LHCN-M2 (cell line): ENCODE measurements around the gene RABGAP1. TPM values are rescaled to one million over a fixed set of nuclear protein-coding genes. Genes with fewer than 3 reads are reported as not detected.
"Not testable (repeated sequence)": the region's sequence is repeated elsewhere in the genome, so short reads cannot be mapped to it uniquely, and the experiment has no call there.

Source experiments
- DNase-seq: peaks from one replicate; pipeline ENCODE4 v3.0.0-alpha.2; 2012; ENCODE audit warnings: low read depth
- polyA plus RNA-seq: library from polyadenylated mRNA; unstranded; fragments of >200 nt; gene quantifications from one replicate; pipeline ENCODE4 v1.2.1, GENCODE V29; 2012; ENCODE audit warnings: missing spikeins
- total RNA-seq: library from RNA; depleted of rRNA; stranded (reverse); fragments of >200 nt; gene quantifications from 2 replicates; pipeline ENCODE4 v1.2.3, GENCODE V29; 2014; rRNA removed

The RABGAP1 gene
- 22.2 and 28.8 TPM in 2 replicates for total RNA-seq
- 15.1 TPM for polyA plus RNA-seq

- DNase-seq, result peak; percentile 96
Measured at GRCh38 chr9:122940749-122941581, at the start of gene RABGAP1. Gene RABGAP1, plus strand, starts transcription at chr9:122941020. Its CDS starts 16,040 bp downstream, at chr9:122957060.

- peak; percentile 26 for DNase-seq
Measured at GRCh38 chr9:122897969-122898368, 42.9 kb upstream of the RABGAP1 start.

- DNase-seq, result no peak
Measured at GRCh38 chr9:122900791-122901190, 40.0 kb upstream of the RABGAP1 start.

GRCh38 chr9:122904466-122904822, 36.4 kb upstream of the RABGAP1 start:
- DNase-seq, result peak; percentile 46

GRCh38 chr9:122904823-122905710, 35.8 kb upstream of the RABGAP1 start, which contains the start of gene RC3H2:
Gene RC3H2, minus strand, starts transcription at chr9:122905359. Its CDS starts 7,850 bp downstream, at chr9:122897509.
- peak; percentile 100 for DNase-seq

GRCh38 chr9:122906122-122906521, 34.7 kb upstream of the RABGAP1 start:
- not testable (repeated sequence) for DNase-seq

- DNase-seq, result no peak
Measured at GRCh38 chr9:122912671-122912963, 28.2 kb upstream of the RABGAP1 start.

GRCh38 chr9:122912964-122913673, 27.7 kb upstream of the RABGAP1 start, which contains the start of gene ZBTB6:
Gene ZBTB6, minus strand, starts transcription at chr9:122913323. Its CDS starts 1,251 bp downstream, at chr9:122912072.
- peak; percentile 86 for DNase-seq

- DNase-seq, result no peak
Measured at GRCh38 chr9:122918310-122918709, 22.5 kb upstream of the RABGAP1 start.

- no peak for DNase-seq
Measured at GRCh38 chr9:122922713-122923112, 18.1 kb upstream of the RABGAP1 start.

GRCh38 chr9:122923947-122924346, 16.9 kb upstream of the RABGAP1 start:
- DNase-seq, result no peak

- DNase-seq, result no peak
Measured at GRCh38 chr9:122929796-122930354, 10.9 kb upstream of the RABGAP1 start.

- no peak for DNase-seq
Measured at GRCh38 chr9:122930541-122931225, 10.1 kb upstream of the RABGAP1 start.

GRCh38 chr9:122931226-122932121, 9.3 kb upstream of the RABGAP1 start, which contains the start of gene ZBTB26:
Gene ZBTB26, minus strand, starts transcription at chr9:122931512. Its CDS starts 11,578 bp downstream, at chr9:122919934.
- peak; percentile 96 for DNase-seq

- no peak for DNase-seq
Measured at GRCh38 chr9:122936464-122936863, 4.4 kb upstream of the RABGAP1 start.

GRCh38 chr9:122936883-122937282, 3.9 kb upstream of the RABGAP1 start:
- DNase-seq, result no peak

- DNase-seq, result no peak
Measured at GRCh38 chr9:122939601-122940000, 1.2 kb upstream of the RABGAP1 start.

GRCh38 chr9:122940454-122940748, 419 bp upstream of the RABGAP1 start:
- DNase-seq, result no peak

GRCh38 chr9:122941582-122942234, 888 bp downstream of the RABGAP1 start:
- DNase-seq, result peak; percentile 33
